HG03442 (cell line): Measurements from ENCODE around the gene ACOT12.
"Not testable (repeated sequence)": the region's sequence is repeated elsewhere in the genome, so short reads cannot be mapped to it uniquely, and the experiment has no call there.

Source experiments
- ATAC-seq: cut with Tn5 transposase; IDR thresholded peaks from one replicate; pipeline ENCODE4 v1.9.1; 2021; ENCODE audit warnings: mild to moderate bottlenecking, moderate library complexity; ENCODE audit not compliant: unreplicated experiment

The ACOT12 gene

DNA sequence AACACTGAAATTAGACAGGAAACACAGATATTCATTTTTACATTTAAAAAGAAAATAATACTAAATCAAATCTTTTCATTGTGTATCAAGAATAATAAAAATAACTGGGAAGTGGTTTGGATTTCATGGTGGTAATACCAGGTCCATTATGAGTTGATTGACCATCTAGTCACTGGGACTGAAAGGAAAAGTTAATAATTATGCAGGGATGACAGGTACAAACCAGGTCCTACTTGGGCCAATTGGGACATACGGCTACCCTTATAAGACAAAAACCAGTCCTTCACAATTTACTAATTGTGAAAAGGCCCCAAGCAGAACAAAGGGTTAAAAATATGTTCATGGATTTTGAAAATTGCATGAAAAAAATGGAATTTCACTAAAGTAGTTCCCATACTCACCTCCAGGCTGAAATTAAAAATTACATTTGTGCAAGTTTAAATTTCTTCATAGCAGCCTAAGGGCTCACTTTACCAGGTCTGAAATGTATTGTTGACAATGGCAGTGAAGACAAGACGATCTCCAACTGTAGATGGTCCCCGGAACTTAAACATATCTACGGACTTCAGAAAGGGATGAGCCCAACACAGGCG is 48.4 kb downstream of the ACOT12 start:
- ATAC-seq: no peak

DNA sequence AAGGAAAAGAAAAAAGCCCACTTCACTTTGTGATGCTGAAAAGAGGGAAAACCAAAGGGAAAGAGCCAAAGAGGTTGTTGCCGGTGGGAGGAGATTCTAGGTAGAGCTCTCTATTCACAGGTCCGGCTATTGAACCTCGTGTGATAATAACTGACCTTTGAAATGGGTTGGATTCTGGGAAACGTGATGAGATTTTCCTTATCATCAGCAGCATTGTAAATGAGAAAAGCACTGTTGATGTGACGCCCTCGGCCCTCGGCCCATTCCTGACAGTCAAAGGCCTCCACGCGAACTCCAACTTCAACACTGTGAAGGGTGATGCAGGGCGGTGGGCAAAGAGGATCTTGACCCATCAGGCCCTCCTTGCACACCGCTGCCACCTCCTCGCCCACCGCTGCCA is 49.2 kb downstream of the ACOT12 start:
- no peak for ATAC-seq

- not testable (repeated sequence) for ATAC-seq
Measured at GRCh38 chr5:81338213-81338612, 55.7 kb downstream of the ACOT12 start.

- ATAC-seq: no peak
Measured at GRCh38 chr5:81337803-81338202, 56.1 kb downstream of the ACOT12 start.

DNA sequence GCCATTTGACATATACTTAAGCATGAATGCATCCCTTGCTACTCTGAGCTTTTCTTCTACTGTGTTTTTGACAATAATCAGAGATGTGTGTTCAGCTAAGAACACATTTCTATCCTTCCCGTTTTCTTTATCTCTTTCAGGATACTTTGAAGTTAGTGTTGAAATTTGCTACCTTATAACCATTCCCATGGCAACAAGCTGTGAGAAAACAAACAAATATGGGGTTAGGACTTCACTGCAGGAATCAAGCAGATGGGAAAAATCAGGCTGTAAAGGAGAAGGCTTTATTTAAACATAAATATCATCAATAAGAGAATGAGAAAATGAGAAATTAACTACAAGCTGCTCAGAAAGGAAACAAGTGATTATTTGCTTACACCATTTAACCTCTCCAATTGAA is 57.4 kb downstream of the ACOT12 start:
- ATAC-seq: no peak

DNA sequence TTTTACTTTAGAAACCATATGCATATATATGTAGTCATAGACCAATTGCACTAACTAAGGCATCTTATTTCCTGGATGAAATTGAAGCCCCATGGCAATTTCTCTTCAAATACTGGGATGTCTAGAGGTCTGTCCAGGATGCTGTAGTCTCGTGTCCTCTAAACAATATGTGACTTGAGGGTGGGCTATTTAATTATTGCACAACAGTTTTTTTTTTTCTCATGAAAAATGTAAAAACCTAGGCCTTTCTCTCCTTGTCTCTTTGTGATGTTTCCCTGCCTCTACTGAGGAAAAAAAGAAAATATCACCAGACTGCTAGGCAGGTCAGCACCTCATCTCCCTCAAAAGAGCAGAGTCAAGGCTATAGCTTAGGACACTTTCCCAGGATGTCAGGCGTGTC is 58.0 kb downstream of the ACOT12 start:
- no peak for ATAC-seq

GRCh38 chr5:81334304-81335061 is 59.5 kb downstream of the ACOT12 start:
- no peak for ATAC-seq

GRCh38 chr5:81326554-81326953 is 67.4 kb downstream of the ACOT12 start:
- ATAC-seq: no peak

GRCh38 chr5:81317536-81317935 is 76.4 kb downstream of the ACOT12 start:
- no peak for ATAC-seq

- ATAC-seq: no peak
Measured at GRCh38 chr5:81316571-81316970, 77.4 kb downstream of the ACOT12 start.

GRCh38 chr5:81315830-81316229 is 78.1 kb downstream of the ACOT12 start:
- no peak for ATAC-seq

GRCh38 chr5:81315336-81315735 is 78.6 kb downstream of the ACOT12 start:
- ATAC-seq: no peak

DNA sequence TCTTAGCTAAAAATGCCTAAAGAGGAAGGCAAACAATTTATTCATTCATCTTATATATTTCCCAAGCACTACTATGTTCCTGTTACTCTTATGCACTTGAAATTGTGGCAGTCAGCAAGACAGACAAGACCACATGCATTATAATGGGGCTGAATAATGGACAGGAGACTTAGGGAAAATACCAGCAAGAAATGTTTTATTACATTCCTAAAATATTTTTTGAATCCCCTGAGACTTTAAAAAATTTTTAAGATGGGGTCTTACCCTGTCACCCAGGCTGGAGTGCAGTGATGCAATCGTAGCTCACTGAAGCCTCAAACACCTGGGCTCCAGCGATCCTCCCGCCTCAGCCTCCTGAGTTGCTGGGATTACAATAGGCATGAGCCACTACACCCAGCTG is 79.4 kb downstream of the ACOT12 start:
- no peak for ATAC-seq

- ATAC-seq: no peak
Measured at GRCh38 chr5:81313686-81314085, 80.2 kb downstream of the ACOT12 start.

DNA sequence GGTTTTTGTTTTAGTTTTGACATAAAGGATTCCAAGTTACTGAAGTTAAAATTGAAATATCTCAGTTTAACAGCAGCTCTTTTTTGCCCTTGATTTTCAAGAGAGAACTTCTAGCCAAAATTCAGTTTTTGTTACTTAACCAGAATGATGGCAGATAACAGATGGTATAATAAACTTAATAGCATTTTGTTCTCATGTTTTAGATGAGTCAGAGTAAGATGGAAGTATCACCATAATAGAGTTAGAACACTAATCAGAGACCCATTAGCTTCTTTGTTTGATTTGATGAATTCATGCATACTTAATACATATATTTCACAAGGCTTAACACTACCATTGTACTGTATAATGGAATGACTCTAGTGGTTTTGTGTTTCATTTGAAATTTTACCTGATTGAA is 80.7 kb downstream of the ACOT12 start:
- ATAC-seq: no peak

DNA sequence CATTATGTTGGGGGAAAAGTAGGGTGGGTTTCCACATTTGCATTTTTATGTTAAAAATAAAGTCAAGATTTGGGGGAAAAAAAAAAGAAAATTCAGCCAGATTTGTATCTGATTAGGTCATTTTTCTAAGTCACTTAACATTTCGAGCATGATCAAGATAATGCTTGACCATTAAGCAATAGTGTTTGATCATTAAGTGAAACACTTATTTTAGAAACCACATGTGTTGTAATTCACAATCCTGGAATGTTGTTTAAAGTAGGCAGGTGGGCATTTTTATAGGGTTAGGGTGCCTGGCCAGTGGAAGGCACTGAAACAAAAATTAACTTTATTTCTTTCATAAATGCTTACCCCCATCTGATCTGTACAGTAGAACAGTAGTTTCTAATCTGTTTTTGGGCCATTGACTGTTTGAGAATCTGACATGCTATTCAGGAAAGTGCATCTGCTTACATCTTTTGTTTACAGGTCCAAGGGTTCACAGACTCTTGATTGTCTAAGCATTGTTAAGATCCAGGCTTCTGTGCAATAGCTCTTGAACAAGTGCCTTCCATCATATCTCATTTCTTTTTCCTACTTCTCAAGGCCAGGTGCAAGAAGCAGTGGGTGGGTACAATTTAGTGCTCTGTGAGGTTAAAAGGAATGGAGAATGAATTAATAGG is 83.4 kb downstream of the ACOT12 start:
- ATAC-seq: no peak

- no peak for ATAC-seq
Measured at GRCh38 chr5:81308836-81309235, 85.1 kb downstream of the ACOT12 start.

DNA sequence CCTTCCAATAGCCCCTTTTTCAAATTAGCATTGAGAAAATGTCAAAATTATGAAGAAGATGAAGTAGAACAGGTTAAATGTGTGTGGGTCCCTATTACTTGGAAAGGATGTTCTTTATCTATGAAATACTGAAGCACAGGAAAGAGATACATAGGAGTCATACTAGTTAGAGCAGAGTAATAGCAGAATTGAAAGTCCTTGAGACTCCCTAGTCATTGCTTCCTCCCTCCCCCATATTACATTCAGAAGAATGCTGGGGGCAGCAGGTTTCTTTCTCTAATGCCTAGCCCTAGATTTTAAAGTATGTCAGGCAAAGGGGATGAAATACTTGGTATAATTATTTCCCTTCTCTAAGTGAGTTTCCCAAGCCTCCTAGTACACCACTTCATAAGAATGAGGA is 88.1 kb downstream of the ACOT12 start:
- ATAC-seq: no peak

DNA sequence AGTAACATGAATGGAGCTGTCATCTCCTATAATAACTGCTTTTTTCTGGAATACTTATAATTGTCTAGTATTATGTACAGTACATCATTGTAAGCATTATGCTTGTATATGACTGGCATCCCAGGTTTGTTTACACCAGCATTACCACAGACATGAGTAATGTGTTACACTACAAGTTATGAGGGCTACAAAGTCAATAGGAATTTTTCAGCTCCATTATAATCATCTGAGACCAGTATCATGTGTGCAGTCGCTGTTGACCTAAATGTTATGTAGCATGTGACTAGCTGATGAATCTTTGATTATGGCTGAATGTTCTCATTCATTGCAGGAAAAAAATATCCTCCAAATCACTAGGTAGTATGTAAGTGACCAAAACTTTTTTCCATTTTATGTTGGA is 90.4 kb downstream of the ACOT12 start:
- no peak for ATAC-seq

- ATAC-seq: no peak
Measured at GRCh38 chr5:81302596-81302995, 91.3 kb downstream of the ACOT12 start.

DNA sequence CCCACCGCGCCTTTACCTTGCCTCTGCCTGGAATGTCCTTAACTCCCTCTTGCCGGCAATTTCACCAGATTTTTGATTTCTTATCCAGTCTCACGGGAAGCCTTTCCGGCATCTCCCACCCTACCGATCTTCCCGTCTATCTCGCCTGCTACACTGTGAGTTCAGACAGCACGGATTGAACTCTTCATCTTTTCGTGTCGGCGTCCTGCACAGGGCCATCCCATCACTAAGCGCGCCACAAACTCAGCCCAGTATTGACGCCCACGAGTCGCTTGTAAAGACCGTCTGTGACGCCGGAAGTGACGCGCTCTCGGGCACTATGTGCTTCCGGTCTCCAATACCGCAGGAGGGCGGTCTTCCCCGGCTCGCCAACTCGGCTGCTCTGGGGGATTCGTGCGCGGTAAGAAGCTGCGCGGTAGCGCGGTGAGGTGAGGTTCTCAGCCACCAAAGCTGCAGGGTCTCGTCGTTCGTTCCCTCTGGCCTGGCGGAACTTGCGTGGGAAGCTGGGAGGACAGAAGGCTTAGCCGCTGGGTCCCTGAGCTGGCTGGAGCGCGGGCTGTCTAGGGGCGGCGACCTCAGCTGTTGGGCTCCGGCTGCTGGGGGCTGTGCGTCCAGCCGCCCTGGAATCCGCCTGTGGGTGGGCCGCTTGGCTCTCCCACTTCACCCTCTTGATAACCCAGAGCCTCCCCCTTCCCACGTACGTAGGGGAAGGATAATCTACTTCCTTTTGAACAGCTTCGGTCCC is 92.5 kb downstream of the ACOT12 start, which contains the start of gene ZCCHC9:
Gene ZCCHC9, plus strand, starts transcription at position 317 of the 745 bp plus-strand sequence. CDS start 3,171 bp downstream, outside the sequence.
- peak; percentile 95 for ATAC-seq
